Measurements from ENCODE around the gene PRR14. TPM values are rescaled to one million over a fixed set of nuclear protein-coding genes. Genes with fewer than 3 reads are reported as not detected.

Gene PRR14
- total and polyA plus RNA-seq, 2 of the 8 experiments (the other 6 are each of a cell fraction or from before 2014, with no cell fraction given) = 3.6 to 16.1 TPM

- no peak for TF ChIP-seq JUN (IDR thresholded peaks at IDR 0.05; ENCODE audit: low read depth, low read length)
- no peak for TF ChIP-seq MAFK (IDR thresholded peaks at IDR 0.05; ENCODE audit: low read depth, low read length)
- TF ChIP-seq FOSL1 (IDR thresholded peaks at IDR 0.05; ENCODE audit: insufficient read depth, low read depth, low read length) = no peak
- TF ChIP-seq E2F6 (IDR thresholded peaks at IDR 0.05) = no peak
- TF ChIP-seq CREB1 (IDR thresholded peaks at IDR 0.05) = no peak
- TF ChIP-seq TAF7 (optimal IDR thresholded peaks at IDR 0.05; ENCODE audit: borderline replicate concordance, low read depth, low read length) = no peak
- no peak for TF ChIP-seq POLR2AphosphoS5 (IDR thresholded peaks at IDR 0.05; ENCODE audit: low read depth, low read length)
- TF ChIP-seq YY1 (IDR thresholded peaks at IDR 0.05; ENCODE audit: low read depth, low read length) = no peak
These were observed 15.9 kb downstream of the PRR14 start (continued) for GRCh38 chr16:30666681-30667080.

Data from H1 (cell line).